Left renal cortex interstitium (tissue), 4 donors: ENCODE measurements around the gene LNPK. TPM values are rescaled to one million over a fixed set of nuclear protein-coding genes. Genes with fewer than 3 reads are reported as not detected.
"Not testable (repeated sequence)": the region's sequence is repeated elsewhere in the genome, so short reads cannot be mapped to it uniquely, and the experiment has no call there.

Source experiments
- DNase-seq, 4 donors: peaks; one replicate each; pipeline ENCODE4 v3.0.0-alpha.2; 2013; ENCODE audit warnings: low read depth in 4 of 4, low spot score in 2 of 4, missing footprints in 1 of 4
- polyA plus RNA-seq, 4 donors: library from polyadenylated mRNA; unstranded; fragments of 120-200 nt; gene quantifications; one replicate each; pipeline ENCODE4 v1.2.1, GENCODE V29; 2013; ENCODE audit not compliant: insufficient read length in 4 of 4

The LNPK gene
- polyA plus RNA-seq, 4 donors: 22.4 to 28.4 (median 25.9) TPM

DNA sequence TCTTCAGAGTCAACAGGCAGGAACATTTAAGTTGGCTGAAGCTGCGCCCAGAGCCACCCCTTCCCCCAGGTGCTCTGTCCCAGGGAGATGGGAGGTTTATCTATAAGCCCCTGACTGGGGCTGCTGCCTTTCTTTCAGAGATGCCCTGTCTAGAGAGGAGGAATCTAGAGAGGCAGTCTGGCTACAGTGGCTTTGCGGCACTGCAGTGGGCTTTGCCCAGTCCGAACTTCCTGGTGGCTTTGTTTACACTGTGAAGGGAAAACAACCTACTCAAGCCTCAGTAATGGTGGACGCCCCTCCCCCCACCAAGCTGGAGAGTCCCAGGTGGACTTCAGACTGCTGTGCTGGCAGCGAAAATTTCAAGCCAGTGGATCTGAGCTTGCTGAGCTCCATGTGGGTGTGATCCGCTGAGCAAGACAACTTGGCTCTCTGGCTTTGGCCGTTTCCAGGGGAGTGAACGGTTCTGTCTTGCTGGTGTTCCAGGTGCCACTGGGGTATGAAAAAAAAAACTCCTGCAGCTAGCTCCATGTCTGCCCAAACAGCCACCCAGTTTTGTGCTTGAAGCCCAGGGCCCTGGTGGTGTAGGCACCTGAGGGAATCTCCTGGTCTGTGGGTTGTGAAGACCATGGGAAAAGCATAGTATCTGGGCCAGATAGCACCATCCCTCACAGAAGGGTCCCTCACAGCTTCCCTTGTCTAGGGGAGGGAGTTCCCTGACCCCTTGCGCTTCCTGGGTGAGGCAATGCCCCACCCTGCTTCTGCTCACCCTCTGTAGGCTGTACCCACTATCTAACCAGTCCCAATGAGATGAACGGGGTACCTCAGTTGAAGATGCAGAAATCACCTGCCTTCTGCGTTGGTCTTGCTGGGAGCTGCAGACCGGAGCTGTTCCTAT is 88.0 kb downstream of the LNPK start:
- DNase-seq: not testable (repeated sequence)

DNA sequence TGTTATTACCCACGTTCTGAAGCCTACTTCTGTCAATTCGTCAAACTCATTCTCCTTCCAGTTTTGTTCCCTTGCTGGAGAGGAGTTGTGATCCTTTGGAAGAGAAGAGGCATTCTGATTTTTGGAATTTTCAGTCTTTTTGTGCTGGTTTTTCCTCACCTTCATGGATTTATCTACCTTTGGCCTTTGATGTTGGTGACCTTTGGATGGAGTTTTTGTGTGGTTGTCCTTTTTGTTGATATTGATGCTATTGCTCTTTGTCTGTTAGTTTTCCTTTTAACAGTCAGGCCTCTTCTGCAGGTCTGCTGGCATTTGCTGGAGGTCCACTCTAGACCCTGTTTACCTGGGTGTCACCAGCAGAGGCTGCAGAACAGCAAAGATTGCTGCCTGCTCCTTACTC is 88.8 kb downstream of the LNPK start:
- not testable (repeated sequence) for DNase-seq

DNA sequence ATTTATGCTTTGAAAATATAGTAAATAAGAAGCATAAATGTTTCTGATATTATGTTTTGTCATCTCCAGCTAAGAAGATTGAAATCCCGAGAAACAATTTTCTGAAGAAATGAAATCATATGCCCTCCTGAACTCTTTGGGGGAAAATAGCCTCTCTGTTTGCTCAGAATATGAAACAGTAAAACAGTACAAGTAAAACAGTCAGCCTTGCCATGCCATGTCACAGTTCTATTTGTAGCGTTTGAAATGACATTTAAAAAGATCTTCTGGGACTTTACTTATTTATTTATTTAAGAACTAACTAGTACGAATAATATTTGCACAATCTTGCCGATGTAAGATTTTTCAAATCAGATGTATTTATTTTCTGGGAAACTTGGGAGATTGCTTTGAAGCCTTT is 98.0 kb downstream of the LNPK start:
- no peak for DNase-seq

DNA sequence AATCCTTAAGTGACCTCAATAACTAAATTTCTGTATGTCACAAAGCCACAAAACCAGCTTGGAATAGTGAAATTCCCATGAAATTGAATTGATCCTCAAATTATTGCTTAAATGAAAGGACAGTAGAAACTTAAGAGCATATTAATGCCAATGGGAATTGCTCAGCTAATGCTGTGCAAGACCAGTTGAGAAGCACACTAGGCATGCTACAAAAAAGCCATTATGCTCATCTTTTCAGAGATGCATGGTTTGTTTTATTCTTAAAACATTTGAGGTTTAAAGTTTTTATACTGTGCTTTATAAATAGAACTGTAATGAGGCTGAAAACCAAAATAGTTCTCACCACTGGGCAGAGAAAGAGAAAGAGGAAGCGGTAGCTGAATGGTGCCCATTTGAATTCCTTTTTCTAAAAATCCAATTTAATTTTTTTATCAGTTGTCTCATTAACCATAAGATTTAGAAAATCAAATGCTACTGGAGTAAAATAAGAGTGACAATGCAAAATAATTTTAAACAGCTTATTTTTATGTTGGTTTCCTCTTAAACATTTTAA is 98.6 kb downstream of the LNPK start:
- no peak for DNase-seq

DNA sequence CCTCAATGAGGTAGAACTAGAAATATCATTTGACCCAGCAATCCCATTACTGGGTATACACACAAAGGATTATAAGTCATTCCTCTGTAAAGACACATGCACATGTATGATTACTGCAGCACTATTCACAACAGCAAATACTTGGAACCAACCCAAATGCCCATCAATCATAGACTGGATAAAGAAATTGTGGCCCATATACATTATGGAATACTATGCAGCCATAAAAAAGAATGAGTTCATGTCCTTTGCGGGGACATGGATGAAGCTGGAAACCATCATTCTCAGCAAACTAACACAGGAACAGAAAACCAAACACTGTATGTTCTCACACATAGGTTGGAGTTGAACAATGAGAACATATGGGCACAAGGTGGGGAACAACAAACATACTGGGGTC is 106.1 kb downstream of the LNPK start:
- not testable (repeated sequence) for DNase-seq

DNA sequence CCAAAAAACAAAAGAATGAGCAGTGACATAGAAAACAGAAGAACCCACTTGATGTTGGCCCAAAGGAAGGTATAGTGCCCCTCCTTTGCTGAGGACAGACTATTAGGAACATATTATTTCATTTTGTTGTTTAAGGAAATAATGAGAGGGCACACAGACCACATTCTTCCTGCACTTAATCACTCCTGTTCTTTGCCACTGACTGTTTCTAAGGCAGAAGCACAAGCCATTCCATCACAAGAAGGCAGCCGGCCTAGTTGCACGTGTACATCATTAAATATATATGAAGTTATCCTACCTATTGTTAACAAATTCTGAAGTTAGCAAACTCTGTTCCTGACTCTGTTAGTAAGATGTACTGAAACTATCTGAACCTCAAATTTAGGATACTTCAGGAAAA is 110.0 kb downstream of the LNPK start:
- DNase-seq: no peak

DNA sequence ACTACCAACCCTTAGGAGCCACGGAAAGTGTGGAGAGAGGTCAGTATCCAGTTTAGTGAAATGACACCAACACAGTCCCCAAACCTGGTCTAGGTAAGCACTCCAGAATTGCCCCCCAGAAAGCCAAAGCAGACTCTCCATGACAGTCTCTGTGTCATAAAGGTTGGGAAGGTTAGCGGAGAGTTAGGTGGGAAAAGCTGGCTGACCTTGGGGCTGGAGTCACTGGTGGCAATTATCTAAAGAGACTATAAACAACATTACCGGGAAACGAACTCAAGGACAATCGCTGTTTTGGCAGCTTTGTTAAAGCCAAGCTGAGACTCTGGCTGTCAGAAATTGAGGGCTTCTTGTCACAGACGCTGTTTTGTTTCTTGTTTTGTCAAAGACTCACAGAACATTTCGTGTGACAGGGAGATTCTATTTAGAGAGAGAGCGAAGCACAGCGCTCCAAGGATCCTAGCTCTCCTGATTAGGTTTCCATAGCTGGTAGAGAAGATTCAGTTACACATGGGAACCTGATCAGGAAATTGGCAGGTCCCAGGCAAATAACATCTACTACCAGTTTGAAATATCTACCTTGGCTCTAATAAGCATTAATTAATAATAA is 111.3 kb downstream of the LNPK start:
- no peak for DNase-seq

DNA sequence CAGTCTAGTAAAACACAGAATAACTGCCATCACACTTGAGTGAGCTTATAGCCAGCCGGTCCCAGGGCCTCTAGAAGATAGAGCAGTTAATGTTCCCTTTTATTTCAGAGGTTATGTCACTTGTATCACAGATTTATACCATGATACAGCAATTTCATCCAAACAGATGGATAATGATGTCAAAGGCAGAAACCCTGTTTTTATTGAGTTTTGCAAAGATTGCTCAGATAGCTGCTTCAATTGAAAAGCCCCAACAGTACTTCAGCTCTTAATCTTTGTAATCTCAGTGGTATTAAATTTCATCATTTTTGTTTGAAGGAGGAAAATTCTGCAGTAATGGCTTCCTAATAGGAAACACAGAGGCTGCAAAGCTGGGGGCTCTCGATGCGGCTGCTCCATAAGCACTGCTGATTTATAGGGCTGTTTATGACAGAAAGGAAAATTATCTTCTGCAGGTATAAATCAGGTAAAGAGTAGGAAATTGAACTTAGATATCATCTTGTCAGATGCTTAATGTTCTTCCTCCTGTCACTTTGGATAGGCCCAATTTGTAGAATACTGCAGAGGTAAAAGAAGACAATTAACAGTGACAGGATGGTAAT is 112.3 kb downstream of the LNPK start:
- peak in 1 of 4 donors; percentile 1 for DNase-seq

DNA sequence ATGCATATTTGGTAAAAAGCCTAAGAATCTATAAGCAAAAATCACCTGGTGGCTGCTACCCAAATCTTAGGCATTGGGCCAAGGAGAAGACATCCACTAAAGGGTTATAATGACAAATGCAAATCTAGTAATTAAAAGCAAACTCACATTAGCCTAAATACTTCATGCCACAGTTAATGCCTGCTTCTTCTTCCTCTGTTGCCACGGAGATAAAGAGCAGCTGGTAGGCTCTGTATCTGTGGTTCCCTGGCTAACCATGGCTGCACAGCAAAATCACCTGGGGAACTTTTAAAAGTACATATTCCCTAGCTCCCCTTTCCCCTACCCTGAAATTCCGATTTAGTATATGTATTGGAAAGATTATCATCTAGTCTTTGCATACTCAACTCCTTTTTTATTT is 114.3 kb downstream of the LNPK start:
- no peak for DNase-seq

DNA sequence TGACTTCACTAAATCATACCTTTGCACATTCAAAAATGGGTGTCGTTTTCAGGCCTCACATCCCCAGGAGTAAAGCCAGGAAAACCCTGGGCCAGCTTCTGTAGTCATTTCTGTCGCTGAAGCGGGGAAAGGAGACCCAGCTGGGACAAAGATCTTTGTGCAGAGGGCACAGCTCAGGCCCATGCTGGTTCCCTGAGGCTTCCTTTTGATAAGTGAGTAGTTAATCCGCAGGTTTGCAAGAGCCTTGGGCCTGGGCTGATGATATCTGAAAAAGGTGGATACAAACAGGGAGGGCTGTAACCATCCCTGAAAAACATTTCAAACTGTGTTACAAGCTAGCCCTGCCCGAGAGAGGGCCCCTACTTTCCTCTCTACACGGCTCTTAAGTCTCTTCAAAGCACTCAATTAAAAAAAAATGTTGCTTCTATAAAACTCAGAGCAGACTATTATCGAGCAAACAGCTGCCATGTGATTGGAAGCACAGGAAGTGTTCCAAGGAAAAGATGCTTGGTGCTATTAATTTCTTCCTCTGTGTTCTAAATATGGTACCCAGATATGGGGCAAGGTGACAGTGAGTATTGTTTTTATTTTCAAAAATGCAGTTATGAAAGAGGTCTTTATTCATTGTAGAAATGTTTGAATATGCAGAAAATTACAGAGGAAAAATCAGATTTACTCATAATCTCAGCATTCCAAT is 117.2 kb downstream of the LNPK start:
- no peak for DNase-seq

DNA sequence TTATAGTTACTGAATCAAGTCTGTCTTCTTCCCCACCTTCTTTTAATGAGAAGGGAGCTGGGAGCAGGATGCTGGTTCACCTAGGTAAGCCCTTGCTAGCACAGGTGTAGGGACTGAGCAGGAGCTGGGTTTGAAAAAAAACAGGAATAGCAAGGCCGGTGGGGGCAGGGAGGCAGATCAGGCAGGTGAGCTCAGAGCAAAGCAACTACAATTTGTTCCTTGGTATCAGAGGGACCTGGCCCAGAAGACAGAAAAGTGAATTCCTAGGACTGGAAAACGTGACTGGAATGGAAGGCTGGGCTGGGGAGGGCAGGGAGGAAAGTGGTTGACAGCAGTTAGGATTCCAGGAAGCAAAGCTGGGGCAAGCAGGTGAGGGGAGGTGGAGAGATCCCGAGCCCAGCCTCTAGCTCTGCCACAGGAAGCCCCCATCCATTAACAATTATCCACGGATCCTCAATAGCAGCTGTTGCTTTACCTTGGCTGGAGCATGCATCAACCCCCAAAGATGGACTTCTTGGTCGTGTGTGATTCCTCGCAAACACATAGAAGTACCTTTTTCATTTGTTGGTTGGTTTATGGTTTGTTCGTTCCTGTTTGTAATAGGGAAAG is 118.4 kb downstream of the LNPK start:
- no peak for DNase-seq

DNA sequence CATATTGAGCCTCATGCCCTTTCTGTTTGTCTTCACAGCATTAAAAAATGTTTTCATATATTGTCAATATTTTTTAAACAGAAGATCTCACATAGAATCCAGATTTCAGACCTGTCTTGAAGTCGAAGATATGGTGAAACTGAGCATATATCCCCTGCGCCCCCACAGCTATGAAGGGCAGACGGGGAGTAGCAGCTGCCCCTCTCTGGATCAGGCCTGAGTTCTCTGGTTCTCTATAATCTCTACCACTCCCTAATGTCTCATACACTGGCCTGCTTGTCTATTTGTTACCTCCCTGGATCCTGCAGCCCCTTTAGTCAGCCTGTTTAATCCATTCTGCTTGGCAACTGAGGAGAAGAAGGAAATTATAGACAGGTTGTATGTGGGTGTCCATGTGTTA is 122.4 kb downstream of the LNPK start:
- DNase-seq: no peak

DNA sequence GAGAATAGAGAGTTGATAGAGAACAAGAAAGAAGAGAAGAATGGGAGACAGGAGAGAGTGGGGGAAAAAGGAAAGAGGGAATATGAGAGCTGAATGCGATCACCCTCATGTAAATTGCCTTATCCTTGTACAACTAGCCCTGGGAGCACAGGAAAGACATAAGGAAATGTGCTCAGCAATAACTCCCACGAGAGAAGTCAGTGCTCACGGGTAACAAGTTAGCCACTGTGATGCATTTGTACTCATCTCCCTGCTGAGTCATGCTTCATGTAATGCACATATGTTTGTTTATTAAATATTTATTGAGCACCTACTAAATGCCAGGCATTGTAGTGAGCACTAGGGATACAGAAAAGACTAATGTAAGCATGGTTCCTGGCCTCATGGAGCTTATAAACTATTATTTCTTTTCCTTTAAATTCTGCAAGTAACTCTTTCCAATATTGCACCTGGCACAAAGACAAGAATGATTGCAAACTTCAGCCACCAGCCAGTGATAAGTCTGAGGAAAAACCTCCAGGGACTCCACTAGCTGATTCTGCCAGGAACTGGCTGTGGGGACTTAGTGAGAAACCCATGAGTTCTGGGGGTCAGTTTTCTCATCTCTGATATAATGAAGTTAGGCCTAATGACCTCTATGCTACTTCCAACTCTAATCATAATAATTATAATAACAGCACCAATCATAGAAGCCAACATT is 124.1 kb downstream of the LNPK start:
- no peak for DNase-seq

DNA sequence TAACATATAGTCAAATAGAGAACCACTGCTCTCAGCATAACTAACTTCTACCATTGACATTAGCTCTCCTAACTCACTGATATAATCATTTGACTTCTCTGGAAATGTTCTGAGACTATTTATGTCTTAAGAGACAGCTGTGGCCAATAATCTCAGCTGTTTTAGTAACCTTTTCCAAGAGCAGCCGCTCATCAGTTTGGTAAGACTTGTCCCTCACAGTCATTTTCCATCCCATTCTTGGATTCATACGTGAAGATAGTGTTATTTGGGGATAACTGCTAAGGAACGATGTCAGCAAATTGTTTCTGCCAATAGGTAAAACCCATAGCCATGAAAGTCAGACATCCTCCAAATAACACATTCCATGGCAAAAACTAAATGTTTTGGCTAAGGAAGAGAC is 127.8 kb downstream of the LNPK start:
- no peak for DNase-seq

Other genes with a start within 250 kb of the LNPK start
- under 1 TPM in 1 of 4 donors, not detected in 3; 0.05 TPM for gene EVX2, start 81.7 kb upstream of the LNPK start, polyA plus RNA-seq
- under 1 TPM in 3 of 4 donors, not detected in 1; 0.09 to 0.65 (median 0.24) TPM for gene HOXD13, start 90.5 kb upstream of the LNPK start, polyA plus RNA-seq
- under 1 TPM; 0.27 to 0.79 (median 0.35) TPM for gene HOXD12, start 97.5 kb upstream of the LNPK start, polyA plus RNA-seq
- 10 to 100 TPM; 46.0 to 89.2 (median 64.9) TPM for gene HOXD11, start 105.0 kb upstream of the LNPK start, polyA plus RNA-seq
- 100 to 1,000 TPM; 132 to 203 (median 164) TPM for gene HOXD10, start 114.5 kb upstream of the LNPK start, polyA plus RNA-seq
- gene HOXD9, start 120.5 kb upstream of the LNPK start, polyA plus RNA-seq: 100 to 1,000 TPM in 1 of 4 donors, 10 to 100 TPM in 3; 58.5 to 104 (median 89.0) TPM
- gene HOXD8, start 127.4 kb upstream of the LNPK start, polyA plus RNA-seq: 100 to 1,000 TPM; 169 to 217 (median 195) TPM
- gene HOXD4, start 149.3 kb upstream of the LNPK start, polyA plus RNA-seq: 10 to 100 TPM; 31.2 to 73.9 (median 56.7) TPM
- gene HOXD3, start 155.0 kb upstream of the LNPK start, polyA plus RNA-seq: 10 to 100 TPM; 21.7 to 30.9 (median 30.3) TPM
- gene HOXD1, start 186.4 kb upstream of the LNPK start, polyA plus RNA-seq: 10 to 100 TPM in 1 of 4 donors, 1 to 10 TPM in 3; 9.2 to 14.6 (median 9.6) TPM